D721Med (cell line): ENCODE results near the gene PRDM2.
"Not testable (repeated sequence)": the region's sequence is repeated elsewhere in the genome, so short reads cannot be mapped to it uniquely, and the experiment has no call there.

Experiments used
- DNase-seq: peaks from one replicate; pipeline ENCODE4 v3.0.0; 2011; ENCODE audit warnings: low spot score; ENCODE audit not compliant: insufficient read length
- FAIRE-seq: peaks from 2 replicates; lab custom pipeline; 2011; peaks lifted over from hg19 to GRCh38; lab: Jason Lieb, UNC
- TF ChIP-seq, protein P1 (sequence below): IDR thresholded peaks from 2 replicates; pipeline ENCODE4 v1.5.1; 2012; ENCODE audit warnings: mild to moderate bottlenecking, control low read depth; ENCODE audit not compliant: insufficient read depth; ENCODE audit errors: missing control alignments

Gene PRDM2

DNA sequence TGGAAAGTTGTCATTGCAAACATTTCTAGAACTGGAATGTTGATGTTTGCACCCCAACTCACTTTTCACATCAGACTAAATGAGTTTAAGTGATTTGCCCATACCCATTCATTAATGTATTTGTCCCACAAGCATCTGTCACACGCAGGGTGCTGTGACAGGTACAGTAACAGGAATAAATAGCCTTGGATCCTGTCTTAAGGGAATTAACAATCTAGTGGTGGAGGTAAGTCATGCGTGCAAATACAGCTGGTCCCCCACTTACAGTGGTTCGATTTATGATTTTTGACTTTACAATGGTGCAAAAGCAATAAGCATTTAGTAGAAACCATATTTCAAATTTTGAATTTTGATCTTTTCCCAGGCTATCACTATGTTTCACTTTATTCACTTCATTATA is 17.5 kb upstream of the PRDM2 start:
- no peak for FAIRE-seq

DNA sequence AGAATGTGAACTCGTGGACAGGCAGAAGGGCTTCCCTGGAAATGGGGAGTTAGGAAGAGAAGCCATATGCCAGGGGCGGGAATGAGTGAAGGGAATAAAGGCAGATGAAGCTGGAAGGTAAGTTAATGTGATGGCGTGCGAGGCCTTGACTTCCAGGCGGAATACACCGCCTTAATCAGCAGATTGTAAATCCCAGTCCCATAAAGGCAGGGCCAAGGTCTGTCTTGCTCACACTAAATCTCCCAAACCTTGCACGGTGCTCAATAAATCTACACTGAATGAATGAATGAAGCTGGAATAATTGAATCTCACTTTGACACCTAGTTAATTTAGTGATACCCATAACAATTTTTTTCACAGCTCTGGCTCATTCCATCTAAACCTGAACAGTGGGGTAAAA is 16.8 kb upstream of the PRDM2 start:
- TF ChIP-seq, protein P1, sequence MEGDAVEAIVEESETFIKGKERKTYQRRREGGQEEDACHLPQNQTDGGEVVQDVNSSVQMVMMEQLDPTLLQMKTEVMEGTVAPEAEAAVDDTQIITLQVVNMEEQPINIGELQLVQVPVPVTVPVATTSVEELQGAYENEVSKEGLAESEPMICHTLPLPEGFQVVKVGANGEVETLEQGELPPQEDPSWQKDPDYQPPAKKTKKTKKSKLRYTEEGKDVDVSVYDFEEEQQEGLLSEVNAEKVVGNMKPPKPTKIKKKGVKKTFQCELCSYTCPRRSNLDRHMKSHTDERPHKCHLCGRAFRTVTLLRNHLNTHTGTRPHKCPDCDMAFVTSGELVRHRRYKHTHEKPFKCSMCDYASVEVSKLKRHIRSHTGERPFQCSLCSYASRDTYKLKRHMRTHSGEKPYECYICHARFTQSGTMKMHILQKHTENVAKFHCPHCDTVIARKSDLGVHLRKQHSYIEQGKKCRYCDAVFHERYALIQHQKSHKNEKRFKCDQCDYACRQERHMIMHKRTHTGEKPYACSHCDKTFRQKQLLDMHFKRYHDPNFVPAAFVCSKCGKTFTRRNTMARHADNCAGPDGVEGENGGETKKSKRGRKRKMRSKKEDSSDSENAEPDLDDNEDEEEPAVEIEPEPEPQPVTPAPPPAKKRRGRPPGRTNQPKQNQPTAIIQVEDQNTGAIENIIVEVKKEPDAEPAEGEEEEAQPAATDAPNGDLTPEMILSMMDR = no peak
- no peak for DNase-seq
- FAIRE-seq = no peak

More for the DNA sequence above, 17.5 kb upstream of the PRDM2 start:
- DNase-seq = no peak
- TF ChIP-seq, protein P1 = no peak

DNA sequence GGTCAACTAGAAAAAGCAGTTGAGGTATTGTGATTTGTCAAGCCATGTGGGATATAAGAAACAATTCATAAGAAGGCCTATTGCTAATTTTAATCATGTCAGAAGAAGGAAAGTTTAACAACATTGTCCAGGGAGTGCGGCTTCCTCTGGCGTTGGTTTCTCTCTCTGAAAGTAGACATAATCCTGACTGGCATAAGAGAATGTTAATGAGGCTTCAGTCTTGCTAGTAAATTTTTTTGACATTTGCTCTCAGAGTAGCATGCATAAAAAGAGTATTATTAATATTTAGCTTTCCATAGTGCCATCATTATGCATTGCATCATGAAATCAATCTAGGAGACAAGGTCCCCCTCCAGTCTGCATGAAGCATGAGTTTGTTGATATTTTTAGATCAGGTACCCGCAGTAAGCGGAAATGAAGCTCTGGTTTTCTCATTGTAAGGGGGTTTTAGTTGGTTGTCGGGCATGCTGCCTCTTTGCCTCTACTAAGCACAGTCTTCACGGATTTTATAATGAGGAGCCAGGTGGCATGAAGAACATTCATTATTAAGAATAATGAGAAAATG is 12.8 kb upstream of the PRDM2 start:
- no peak for DNase-seq
- no peak for FAIRE-seq
- TF ChIP-seq, protein P1 = no peak

DNA sequence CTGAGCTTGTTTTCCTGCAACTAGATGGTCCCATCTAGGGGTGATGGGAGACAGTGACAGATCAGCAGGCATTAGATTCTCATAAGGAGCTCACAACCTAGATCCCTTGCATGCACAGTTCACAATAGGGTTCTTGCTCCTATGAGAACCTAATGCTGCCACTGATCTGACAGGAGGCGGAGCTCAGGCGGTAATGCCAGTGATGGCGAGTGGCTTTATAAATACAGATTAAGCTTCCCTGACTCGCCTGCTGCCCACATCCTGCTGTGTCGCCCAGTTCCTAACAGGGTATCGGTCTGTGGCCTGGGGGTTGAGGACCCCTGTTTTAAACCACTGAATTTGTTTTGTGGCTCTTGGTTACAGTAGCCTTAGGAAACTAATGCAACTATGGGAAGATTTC is 6.9 kb upstream of the PRDM2 start:
- not testable (repeated sequence) for FAIRE-seq, DNase-seq

DNA sequence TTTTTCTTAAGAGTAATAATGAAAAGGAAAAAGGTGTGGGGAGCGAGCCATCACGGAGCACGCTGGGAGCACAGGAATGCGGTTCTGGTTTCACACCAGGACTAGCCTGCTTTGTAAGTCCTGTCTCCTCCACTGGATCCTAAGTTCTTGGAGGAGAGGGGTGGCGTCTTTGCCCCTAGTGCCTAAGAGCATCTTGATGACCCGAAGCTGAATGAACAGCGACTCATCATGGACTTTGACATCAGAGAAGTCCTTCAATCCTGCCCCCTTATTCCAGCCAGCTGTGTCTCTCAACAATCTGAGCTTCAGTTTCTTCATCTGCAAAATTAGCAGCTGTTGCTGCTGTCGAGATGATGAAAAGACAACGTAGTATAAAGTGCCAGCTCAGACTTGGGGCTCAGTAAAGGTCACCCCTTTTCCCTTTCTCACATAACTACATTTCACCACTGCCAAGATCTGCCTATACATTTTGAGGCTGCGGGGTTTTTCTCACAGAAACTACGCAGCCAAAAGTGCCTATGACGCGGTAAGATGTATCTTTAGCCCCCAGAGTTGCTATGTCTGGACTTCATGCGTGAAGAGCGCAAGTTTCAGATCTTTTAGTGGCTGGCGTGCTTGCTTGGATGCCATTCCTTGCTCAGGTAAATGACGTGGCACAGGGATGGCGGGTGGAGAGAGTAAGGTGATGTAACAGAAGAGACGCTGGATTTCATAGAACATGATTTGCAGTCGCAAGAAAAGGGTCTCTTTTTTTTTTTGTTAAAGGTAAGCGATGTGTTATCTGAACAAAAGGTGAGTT is 4.9 kb upstream of the PRDM2 start:
- DNase-seq = no peak
- no peak for FAIRE-seq
- TF ChIP-seq, protein P1 = no peak

DNA sequence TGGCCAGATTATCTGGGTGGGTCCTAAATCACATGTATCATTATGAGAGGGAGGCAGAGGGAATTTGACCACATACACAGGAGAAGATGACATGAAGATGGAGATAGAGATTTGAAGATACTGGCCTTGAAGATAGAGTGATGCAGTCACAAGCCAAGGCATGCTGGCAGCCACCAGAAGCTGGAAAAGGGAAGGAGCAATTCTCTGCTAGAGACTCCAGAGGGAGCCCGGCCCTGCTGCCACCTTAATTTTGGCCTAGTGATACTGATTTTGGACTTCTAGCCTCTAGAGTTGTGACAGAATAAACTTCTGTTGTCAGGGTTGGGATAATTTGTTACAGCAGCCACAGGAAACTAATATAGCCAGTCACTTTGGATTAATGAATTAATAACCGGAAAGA is 2.2 kb upstream of the PRDM2 start:
- no peak for FAIRE-seq
- DNase-seq = no peak

DNA sequence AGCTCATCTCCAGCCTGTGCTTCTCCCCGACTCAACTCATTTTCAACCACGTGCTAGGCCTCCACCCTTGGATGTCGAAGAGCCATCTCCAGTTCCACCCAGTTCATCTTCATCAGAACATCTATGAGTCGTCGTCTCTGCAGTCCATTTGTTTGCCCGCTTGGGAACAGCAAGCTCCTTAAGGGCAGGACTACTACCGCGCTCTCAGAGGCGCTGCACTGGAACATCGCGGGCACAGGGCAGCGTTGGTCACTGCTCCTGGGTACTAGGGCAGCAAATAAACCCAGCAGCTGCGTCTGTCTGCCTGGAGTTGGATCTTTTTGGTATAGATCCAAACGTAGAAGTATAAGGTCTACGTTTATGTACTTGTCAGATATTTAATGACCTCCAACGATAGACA is 478 bp upstream of the PRDM2 start:
- TF ChIP-seq, protein P1 = no peak
- DNase-seq (no peak), FAIRE-seq (no peak)

More for the DNA sequence above, 2.2 kb upstream of the PRDM2 start:
- TF ChIP-seq, protein P1 = no peak
